K562 (cell line): Measurements from ENCODE around the gene PPP1R9B. TPM values are rescaled to one million over a fixed set of nuclear protein-coding genes. Genes with fewer than 3 reads are reported as not detected.
A peak's percentile ranks its signal among the peaks of the same experiment; 100 is the strongest.

Experiments used
- ARID2 ChIP-seq: fragments of 450-650 bp; IDR thresholded peaks from 2 replicates; pipeline ENCODE4 v1.6.1; 2017; ENCODE audit warnings: antibody characterized with exemption, mild to moderate bottlenecking
- ARID3A ChIP-seq: IDR thresholded peaks from 2 replicates; pipeline ENCODE4 v1.6.1; 2012; ENCODE audit warnings: low read depth, low read length, improper control_type of control experiment, borderline replicate concordance
- CBX1 ChIP-seq: sonication (generic); IDR thresholded peaks from 2 replicates; pipeline ENCODE4 v1.6.1; 2016; ENCODE audit warnings: antibody characterized with exemption, low read depth, mild to moderate bottlenecking
- CHD7 ChIP-seq: fragments of 200-600 bp; sonication (generic); IDR thresholded peaks from one replicate; pipeline ENCODE4 v1.6.1; 2012; ENCODE audit warnings: mild to moderate bottlenecking, low read depth, low read length, inconsistent platforms
- FOSL1 ChIP-seq: fragments of 200-800 bp; sonication (Bioruptor generic); conservative IDR thresholded peaks from 2 replicates; pipeline ENCODE4 v1.6.1; 2016; ENCODE audit warnings: missing genetic modification characterization, missing compliant biosample characterization
- MCM3 ChIP-seq: fragments of 450-650 bp; IDR thresholded peaks from 2 replicates; pipeline ENCODE4 v1.6.1; 2016
- MCM5 ChIP-seq: fragments of 450-650 bp; IDR thresholded peaks from 2 replicates; pipeline ENCODE4 v1.6.1; 2016; ENCODE audit warnings: low read depth
- NR1H2 ChIP-seq: sonication (generic); formaldehyde crosslinking; IDR thresholded peaks from 2 replicates; pipeline ENCODE4 v1.4.0; 2020; ENCODE audit warnings: mild to moderate bottlenecking, missing genetic modification reagents
- OTX1 ChIP-seq: fragments of 450-650 bp; formaldehyde crosslinking; IDR thresholded peaks from 2 replicates; pipeline ENCODE4 v1.4.0; 2022; ENCODE audit warnings: mild to moderate bottlenecking
- SP1 ChIP-seq: sonication (generic); formaldehyde crosslinking; IDR thresholded peaks from 2 replicates; pipeline ENCODE4 v1.8.1; 2022; ENCODE audit warnings: mild to moderate bottlenecking, missing genetic modification reagents
- THRAP3 ChIP-seq: fragments of 450-650 bp; IDR thresholded peaks from 2 replicates; pipeline ENCODE4 v1.6.1; 2016; ENCODE audit warnings: mild to moderate bottlenecking, inconsistent platforms, borderline replicate concordance
- XRCC3 ChIP-seq: fragments of 450-650 bp; IDR thresholded peaks from 2 replicates; pipeline ENCODE4 v1.6.1; 2017; ENCODE audit warnings: mild to moderate bottlenecking, moderate library complexity
- XRCC5 ChIP-seq: fragments of 200-400 bp; formaldehyde crosslinking; IDR thresholded peaks from 2 replicates; pipeline ENCODE4 v1.6.1; 2017; ENCODE audit warnings: low read depth, mild to moderate bottlenecking, low read length
- ZNF384 ChIP-seq: IDR thresholded peaks from 2 replicates; pipeline ENCODE4 v1.6.1; 2012; ENCODE audit warnings: low read depth, low read length, improper control_type of control experiment
- ZNF707 ChIP-seq: fragments of 250-450 bp; sonication (Bioruptor Pico); conservative IDR thresholded peaks from 2 replicates; pipeline ENCODE4 v1.8.0; 2022; ENCODE audit warnings: inconsistent platforms, mild to moderate bottlenecking, moderate library complexity
- polyA plus RNA-seq, 8 experiments: library from polyadenylated mRNA; depleted of rRNA in 4 of 8; stranded (reverse) in 5 of 8; unstranded in 3 of 8; fragments of >200 nt; fragmentation: Nextera tagmentation in 2 of 8; fragmentation: Illumina TruSeq in 1 of 8; extraction: Ambion mirVana in 2 of 8; extraction: Trizol in 1 of 8; gene quantifications; 2 replicates each; pipeline versions ENCODE4 v1.2.1 to v1.2.3, GENCODE V29; 2011 to 2014; ENCODE audit warnings: inconsistent platforms in 1 of 8, missing spikeins in 1 of 8
- total RNA-seq, 7 experiments: library from RNA; depleted of rRNA in 6 of 7; stranded (reverse); fragments of >200 nt in 6 of 7; fragmentation: Illumina TruSeq in 2 of 7; extraction: Trizol in 2 of 7; gene quantifications; 2 replicates each; pipeline versions ENCODE4 v1.2.1 to v1.2.3, GENCODE V29; 2011 to 2021; ENCODE audit warnings: low replicate concordance in 1 of 7

PPP1R9B gene
- total and polyA plus RNA-seq, 9 of the 15 experiments (the other 6 are each of a cell fraction or from before 2014, with no cell fraction given): 0.10 to 63.5 (median 24.7) TPM

- TF ChIP-seq NR1H2 (CRISPR knock-in tag) (no peak), THRAP3 (no peak), ARID3A (no peak), ZNF707 (no peak), MCM3 (no peak), XRCC5 (no peak), ZNF384 (no peak), OTX1 (no peak), CHD7 (no peak), FOSL1 (tag) (no peak), XRCC3 (no peak), MCM5 (no peak), ARID2 (no peak), SP1 (CRISPR knock-in tag) (peak; percentile 96), CBX1 (no peak)
Observed at GRCh38 chr17:50094753-50095619, 55.5 kb downstream of the PPP1R9B start, which contains the start of gene PDK2 (continued).
